Neural cell (in vitro differentiated cells): Measurements from ENCODE around the gene MYO5A. TPM values are rescaled to one million over a fixed set of nuclear protein-coding genes. Genes with fewer than 3 reads are reported as not detected.

Experiments
- H2AFZ ChIP-seq: fragments of 200-600, 300-800 bp; sonication (generic), shearing (Covaris generic); 2 replicates; pipeline ENCODE4 v1.6.0; 2014; ENCODE audit warnings: low read depth, mild to moderate bottlenecking, antibody characterized with exemption, low read length, moderate library complexity
- H3F3A ChIP-seq: fragments of 200-600 bp; shearing (Covaris generic); 2 replicates; pipeline ENCODE4 v1.6.1; 2016; ENCODE audit warnings: mild to moderate bottlenecking, moderate library complexity, mixed read lengths, antibody characterized with exemption, low read length; ENCODE audit not compliant: insufficient read depth, poor library complexity, severe bottlenecking
- H3K27ac ChIP-seq: fragments of 200-600, 300-800 bp; sonication (generic), shearing (Covaris generic); 2 replicates; pipeline ENCODE4 v1.5.1; 2014; ENCODE audit warnings: mild to moderate bottlenecking, low read length, moderate library complexity
- H3K27me3 ChIP-seq: fragments of 300-800, 200-600 bp; sonication (generic), shearing (Covaris generic); 2 replicates; pipeline ENCODE4 v1.6.0; 2014; ENCODE audit warnings: mild to moderate bottlenecking, low read depth, low read length, moderate library complexity; ENCODE audit not compliant: insufficient read depth
- H3K36me3 ChIP-seq: fragments of 300-800, 200-600 bp; sonication (generic), shearing (Covaris generic); 2 replicates; pipeline ENCODE4 v1.5.1; 2014; ENCODE audit warnings: mild to moderate bottlenecking, antibody characterized with exemption, low read length, moderate library complexity; ENCODE audit not compliant: insufficient read depth
- H3K4me2 ChIP-seq: fragments of 300-800, 200-600 bp; sonication (generic), shearing (Covaris generic); 2 replicates; pipeline ENCODE4 v1.6.0; 2014; ENCODE audit warnings: mild to moderate bottlenecking, low read length
- H3K4me3 ChIP-seq: fragments of 300-800, 200-600 bp; sonication (generic), shearing (Covaris generic); 2 replicates; pipeline ENCODE4 v1.5.1; 2014; ENCODE audit warnings: mild to moderate bottlenecking, low read length, moderate library complexity
- H3K79me2 ChIP-seq: fragments of 200-600 bp; shearing (Covaris generic); replicated peaks from 2 replicates; pipeline ENCODE4 v1.6.0; 2014; ENCODE audit warnings: mild to moderate bottlenecking, low read length, moderate library complexity; ENCODE audit not compliant: insufficient read depth
- H3K9ac ChIP-seq: fragments of 300-800, 200-600 bp; sonication (generic), shearing (Covaris generic); 2 replicates; pipeline ENCODE4 v1.6.1; 2016; ENCODE audit warnings: mild to moderate bottlenecking, low read length, mixed read lengths
- H3K9me2 ChIP-seq: fragments of 200-600 bp; shearing (Covaris generic); 2 replicates; pipeline ENCODE4 v1.6.1; 2016; ENCODE audit warnings: mild to moderate bottlenecking, low read length, mixed read lengths; ENCODE audit not compliant: insufficient read depth
- H3K9me3 ChIP-seq: fragments of 200-600, 300-800 bp; sonication (generic), shearing (Covaris generic); 2 replicates; pipeline ENCODE4 v1.6.1; 2016; ENCODE audit warnings: mild to moderate bottlenecking, mixed run types, low read length, moderate library complexity, mixed read lengths
- H4K20me1 ChIP-seq: fragments of 200-600 bp; shearing (Covaris generic); 2 replicates; pipeline ENCODE4 v1.6.1; 2016; ENCODE audit warnings: mild to moderate bottlenecking, mixed run types; ENCODE audit not compliant: insufficient read depth
- EP300 ChIP-seq: fragments of 450-650 bp; conservative IDR thresholded peaks from 2 replicates; pipeline ENCODE4 v1.6.1; 2014; ENCODE audit warnings: antibody characterized with exemption, mild to moderate bottlenecking, moderate library complexity; ENCODE audit not compliant: poor library complexity, severe bottlenecking
- EZH2 ChIP-seq: fragments of 200-600, 300-800 bp; shearing (Covaris generic), sonication (generic); IDR thresholded peaks from 2 replicates; pipeline ENCODE4 v1.6.1; 2014; ENCODE audit warnings: antibody characterized with exemption, low read length, borderline replicate concordance, mild to moderate bottlenecking; ENCODE audit not compliant: insufficient read depth, poor library complexity, severe bottlenecking
- MXI1 ChIP-seq: fragments of 450-650 bp; conservative IDR thresholded peaks from 2 replicates; pipeline ENCODE4 v1.6.1; 2014; ENCODE audit warnings: antibody characterized with exemption, mild to moderate bottlenecking; ENCODE audit not compliant: poor library complexity, severe bottlenecking
- POLR2AphosphoS5 ChIP-seq: IDR thresholded peaks from 2 replicates; pipeline ENCODE4 v1.6.1; 2012
- RAD21 ChIP-seq: fragments of 450-650 bp; conservative IDR thresholded peaks from 2 replicates; pipeline ENCODE4 v1.6.1; 2014; ENCODE audit warnings: antibody characterized with exemption, mild to moderate bottlenecking, moderate library complexity
- SMC3 ChIP-seq: fragments of 450-650 bp; conservative IDR thresholded peaks from 2 replicates; pipeline ENCODE4 v1.6.1; 2014; ENCODE audit warnings: antibody characterized with exemption, mild to moderate bottlenecking, moderate library complexity; ENCODE audit not compliant: poor library complexity
- TAF1 ChIP-seq: IDR thresholded peaks from 2 replicates; pipeline ENCODE4 v1.6.1; 2012; ENCODE audit warnings: low read depth
- polyA plus RNA-seq: library from polyadenylated mRNA; depleted of rRNA; stranded (reverse); fragments of >200 nt; gene quantifications from 2 replicates; pipeline ENCODE4 v1.2.3, GENCODE V29; 2014
- TF ChIP-seq, protein P1 (sequence below): IDR thresholded peaks from 2 replicates; pipeline ENCODE4 v1.6.1; 2012; ENCODE audit warnings: borderline replicate concordance
- TF ChIP-seq, protein P2 (sequence below): fragments of 450-650 bp; IDR thresholded peaks from 2 replicates; pipeline ENCODE4 v1.5.1; 2014; ENCODE audit warnings: antibody characterized with exemption, mild to moderate bottlenecking, moderate library complexity; ENCODE audit not compliant: poor library complexity, severe bottlenecking

Gene MYO5A
- polyA plus RNA-seq, 1 donor from 2014 or later = 43.8 TPM

DNA sequence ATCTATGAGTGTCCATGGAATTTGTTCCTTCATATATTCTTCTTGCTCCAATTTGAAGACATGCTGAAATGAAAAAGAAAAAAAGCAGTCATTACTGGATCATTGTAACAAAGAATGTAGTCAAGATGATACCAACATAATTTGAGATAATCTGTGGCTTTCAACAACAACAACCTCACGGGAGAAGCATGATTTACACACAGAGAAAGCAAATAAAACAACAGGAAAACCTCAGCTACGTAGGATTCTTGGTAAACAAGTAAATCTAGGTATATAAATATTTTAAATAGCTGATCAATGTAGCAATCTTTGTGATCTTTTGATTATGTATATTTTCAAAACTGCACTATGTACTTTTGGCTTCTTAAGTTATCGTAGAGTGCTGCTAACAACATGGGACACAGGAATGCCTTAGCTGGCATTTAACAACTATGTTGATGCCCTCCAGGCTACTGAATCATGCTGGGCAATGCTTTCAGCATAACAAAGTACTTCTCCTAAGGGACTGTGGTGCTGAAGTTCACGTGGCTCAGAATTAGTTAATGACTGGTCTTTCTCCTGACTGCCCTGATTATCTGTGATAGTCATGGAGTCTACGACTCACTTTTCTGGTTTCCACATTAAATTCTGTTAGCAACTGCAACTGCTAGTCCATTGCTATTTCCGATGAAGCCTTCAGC, 136.5 kb downstream of the MYO5A start:
- H3F3A ChIP-seq = no peaks in the 10 kb centered on the region
- no peak overlapping the region for H2AFZ ChIP-seq
- H3K4me3 ChIP-seq = no peak overlapping the region
- no peak for TF ChIP-seq EZH2
- TF ChIP-seq, protein P1, sequence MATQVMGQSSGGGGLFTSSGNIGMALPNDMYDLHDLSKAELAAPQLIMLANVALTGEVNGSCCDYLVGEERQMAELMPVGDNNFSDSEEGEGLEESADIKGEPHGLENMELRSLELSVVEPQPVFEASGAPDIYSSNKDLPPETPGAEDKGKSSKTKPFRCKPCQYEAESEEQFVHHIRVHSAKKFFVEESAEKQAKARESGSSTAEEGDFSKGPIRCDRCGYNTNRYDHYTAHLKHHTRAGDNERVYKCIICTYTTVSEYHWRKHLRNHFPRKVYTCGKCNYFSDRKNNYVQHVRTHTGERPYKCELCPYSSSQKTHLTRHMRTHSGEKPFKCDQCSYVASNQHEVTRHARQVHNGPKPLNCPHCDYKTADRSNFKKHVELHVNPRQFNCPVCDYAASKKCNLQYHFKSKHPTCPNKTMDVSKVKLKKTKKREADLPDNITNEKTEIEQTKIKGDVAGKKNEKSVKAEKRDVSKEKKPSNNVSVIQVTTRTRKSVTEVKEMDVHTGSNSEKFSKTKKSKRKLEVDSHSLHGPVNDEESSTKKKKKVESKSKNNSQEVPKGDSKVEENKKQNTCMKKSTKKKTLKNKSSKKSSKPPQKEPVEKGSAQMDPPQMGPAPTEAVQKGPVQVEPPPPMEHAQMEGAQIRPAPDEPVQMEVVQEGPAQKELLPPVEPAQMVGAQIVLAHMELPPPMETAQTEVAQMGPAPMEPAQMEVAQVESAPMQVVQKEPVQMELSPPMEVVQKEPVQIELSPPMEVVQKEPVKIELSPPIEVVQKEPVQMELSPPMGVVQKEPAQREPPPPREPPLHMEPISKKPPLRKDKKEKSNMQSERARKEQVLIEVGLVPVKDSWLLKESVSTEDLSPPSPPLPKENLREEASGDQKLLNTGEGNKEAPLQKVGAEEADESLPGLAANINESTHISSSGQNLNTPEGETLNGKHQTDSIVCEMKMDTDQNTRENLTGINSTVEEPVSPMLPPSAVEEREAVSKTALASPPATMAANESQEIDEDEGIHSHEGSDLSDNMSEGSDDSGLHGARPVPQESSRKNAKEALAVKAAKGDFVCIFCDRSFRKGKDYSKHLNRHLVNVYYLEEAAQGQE = no peak
- no peak for TF ChIP-seq SMC3
- TF ChIP-seq, protein P2, sequence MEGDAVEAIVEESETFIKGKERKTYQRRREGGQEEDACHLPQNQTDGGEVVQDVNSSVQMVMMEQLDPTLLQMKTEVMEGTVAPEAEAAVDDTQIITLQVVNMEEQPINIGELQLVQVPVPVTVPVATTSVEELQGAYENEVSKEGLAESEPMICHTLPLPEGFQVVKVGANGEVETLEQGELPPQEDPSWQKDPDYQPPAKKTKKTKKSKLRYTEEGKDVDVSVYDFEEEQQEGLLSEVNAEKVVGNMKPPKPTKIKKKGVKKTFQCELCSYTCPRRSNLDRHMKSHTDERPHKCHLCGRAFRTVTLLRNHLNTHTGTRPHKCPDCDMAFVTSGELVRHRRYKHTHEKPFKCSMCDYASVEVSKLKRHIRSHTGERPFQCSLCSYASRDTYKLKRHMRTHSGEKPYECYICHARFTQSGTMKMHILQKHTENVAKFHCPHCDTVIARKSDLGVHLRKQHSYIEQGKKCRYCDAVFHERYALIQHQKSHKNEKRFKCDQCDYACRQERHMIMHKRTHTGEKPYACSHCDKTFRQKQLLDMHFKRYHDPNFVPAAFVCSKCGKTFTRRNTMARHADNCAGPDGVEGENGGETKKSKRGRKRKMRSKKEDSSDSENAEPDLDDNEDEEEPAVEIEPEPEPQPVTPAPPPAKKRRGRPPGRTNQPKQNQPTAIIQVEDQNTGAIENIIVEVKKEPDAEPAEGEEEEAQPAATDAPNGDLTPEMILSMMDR = no peak
- TF ChIP-seq TAF1 = no peak
- no peak for TF ChIP-seq MXI1
- no peak for TF ChIP-seq RAD21
- no peaks in the 10 kb centered on the region for H4K20me1 ChIP-seq
- peaks cover 9% of the 10 kb centered on the region for H3K36me3 ChIP-seq
- H3K27me3 ChIP-seq = no peaks in the 10 kb centered on the region
- no peak overlapping the region for H3K4me2 ChIP-seq
- no peaks in the 10 kb centered on the region for H3K9me2 ChIP-seq
- H3K27ac ChIP-seq = no peak overlapping the region
- no peak overlapping the region for H3K9ac ChIP-seq
- no peaks in the 10 kb centered on the region for H3K9me3 ChIP-seq
- H3K79me2 ChIP-seq = no peaks in the 10 kb centered on the region

DNA sequence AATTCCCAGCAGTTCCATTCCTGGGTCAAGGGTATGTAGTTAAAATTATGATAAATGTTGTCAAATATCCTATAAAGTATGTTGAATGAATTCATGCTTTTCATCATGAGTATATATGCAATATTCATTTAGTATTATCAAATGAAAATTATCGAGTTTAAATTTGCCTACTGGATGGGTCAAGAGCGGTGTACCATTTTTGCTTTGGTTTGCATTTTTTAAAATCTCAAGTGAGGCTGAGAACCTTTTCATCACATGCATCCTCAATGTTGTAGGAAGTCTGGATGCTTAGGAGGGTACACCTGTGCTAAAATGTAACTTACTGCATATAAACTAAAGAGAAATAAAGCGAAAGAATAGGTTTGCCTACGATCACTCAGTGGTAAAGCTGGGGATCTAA, 137.6 kb downstream of the MYO5A start:
- H3K27me3 ChIP-seq = no peaks in the 10 kb centered on the region

More for the DNA sequence above, 137.6 kb downstream of the MYO5A start:
- Histone ChIP-seq H3K4me3 (no peak overlapping the region), H3F3A (no peaks in the 10 kb centered on the region), H3K4me2 (no peak overlapping the region), H4K20me1 (no peaks in the 10 kb centered on the region), H3K27ac (no peak overlapping the region), H3K36me3 (peaks cover 6% of the 10 kb centered on the region), H2AFZ (no peak overlapping the region), H3K79me2 (no peaks in the 10 kb centered on the region), H3K9me2 (no peaks in the 10 kb centered on the region), H3K9me3 (no peaks in the 10 kb centered on the region), H3K9ac (no peak overlapping the region)
- TF ChIP-seq TAF1 = no peak
- no peak for TF ChIP-seq RAD21
- no peak for TF ChIP-seq MXI1
- TF ChIP-seq, protein P1 = no peak
- TF ChIP-seq EP300 = no peak
- TF ChIP-seq, protein P2 = no peak
- TF ChIP-seq EZH2 = no peak
- TF ChIP-seq POLR2AphosphoS5 = no peak
